ENCODE measurements around the gene SRGAP1. TPM values are rescaled to one million over a fixed set of nuclear protein-coding genes. Genes with fewer than 3 reads are reported as not detected.

Gene SRGAP1
- 32.3 and 45.5 TPM in 2 replicates for total RNA-seq

DNA sequence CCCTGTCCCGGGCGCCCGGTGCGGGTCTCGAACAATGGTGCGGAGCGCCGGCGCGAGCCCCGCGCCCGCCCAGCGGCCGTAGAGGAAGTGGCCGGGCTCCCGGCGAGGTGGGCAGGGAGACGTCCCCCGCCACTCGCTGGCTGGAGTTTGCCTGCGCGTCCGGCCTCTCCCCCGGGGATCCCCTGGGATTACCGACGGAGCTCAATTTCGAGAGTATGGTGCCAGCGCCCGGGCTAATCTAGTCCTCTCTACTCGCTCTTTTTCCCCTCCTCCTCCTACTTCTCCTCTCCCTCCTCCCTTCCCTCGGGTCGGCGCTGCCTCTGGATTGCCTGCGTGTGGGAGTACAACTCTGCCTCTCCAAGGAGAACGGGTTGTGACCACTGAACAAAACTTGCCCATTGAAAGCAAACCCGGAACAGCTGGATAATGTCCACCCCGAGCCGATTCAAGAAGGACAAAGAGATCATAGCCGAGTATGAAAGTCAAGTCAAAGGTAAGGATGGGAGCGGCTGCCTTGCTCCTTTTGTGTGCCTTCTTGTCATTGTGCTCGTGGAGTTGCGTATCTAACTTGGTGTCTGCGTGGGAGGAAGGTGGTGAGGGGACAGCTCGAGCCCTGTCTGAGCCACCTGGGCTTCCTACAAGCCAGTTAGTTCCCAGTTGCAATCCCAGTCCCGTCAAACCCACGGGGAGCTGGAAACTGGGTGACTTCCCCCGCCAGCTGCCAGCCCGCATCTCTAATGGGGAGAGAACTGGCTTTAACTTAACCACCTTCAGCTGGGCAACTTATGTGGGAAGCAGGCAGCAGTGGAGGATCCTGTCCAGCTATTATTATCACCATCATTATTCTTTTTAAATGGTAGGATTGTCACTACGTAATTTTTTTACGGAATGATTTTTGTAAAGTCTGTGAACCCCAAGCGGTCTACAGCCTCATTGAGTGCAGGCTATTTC is at the start of gene SRGAP1:
Gene SRGAP1 (plus strand): TSS at position 310 of the 951 bp plus-strand sequence. CDS start 117 bp downstream, at position 427.

Small RNA genes within 50 kb of the gene (small RNA-seq; reads per million reads assigned to genes)
- gene AC020611.1 (not detected), gene RNU6-1009P (not detected)

Other genes with a start within 250 kb of the SRGAP1 start
- 0.37 and 1.6 TPM in 2 replicates for gene DPY19L2, start 176.2 kb upstream of the SRGAP1 start, total RNA-seq
- 14.0 and 15.6 TPM in 2 replicates for gene RXYLT1, start 64.8 kb upstream of the SRGAP1 start, total RNA-seq

All from subcutaneous preadipocyte (primary cell).